GM12878 (cell line): ENCODE data around the gene EIF1AD. TPM values are rescaled to one million over a fixed set of nuclear protein-coding genes. Genes with fewer than 3 reads are reported as not detected.
A peak's percentile ranks its signal among the peaks of the same experiment; 100 is the strongest.

Experiments used
- ATF7 ChIP-seq: fragments of 450-650 bp; IDR thresholded peaks from 2 replicates; pipeline ENCODE4 v1.6.1; 2016; ENCODE audit warnings: low read depth, mild to moderate bottlenecking
- BRCA1 ChIP-seq: IDR thresholded peaks from 2 replicates; pipeline ENCODE4 v1.6.1; 2011; ENCODE audit warnings: low read depth, low read length, improper control_type of control experiment
- CREB1 ChIP-seq: IDR thresholded peaks from 2 replicates; pipeline ENCODE4 v1.6.1; 2012; ENCODE audit warnings: low read depth, mild to moderate bottlenecking, inconsistent platforms
- EED ChIP-seq: sonication (generic); IDR thresholded peaks from 2 replicates; pipeline ENCODE4 v1.6.1; 2016; ENCODE audit warnings: antibody characterized with exemption, low read depth
- GATAD2B ChIP-seq: fragments of 450-650 bp; conservative IDR thresholded peaks from 2 replicates; pipeline ENCODE4 v1.6.1; 2017; ENCODE audit warnings: low read depth, mild to moderate bottlenecking, moderate library complexity
- KLF5 ChIP-seq: fragments of 450-650 bp; IDR thresholded peaks from 2 replicates; pipeline ENCODE4 v1.6.1; 2014; ENCODE audit warnings: mild to moderate bottlenecking; ENCODE audit not compliant: partially characterized antibody
- MEF2B ChIP-seq: fragments of 450-650 bp; IDR thresholded peaks from 2 replicates; pipeline ENCODE4 v1.6.1; 2018; ENCODE audit warnings: mild to moderate bottlenecking, moderate library complexity; ENCODE audit not compliant: partially characterized antibody, poor library complexity, severe bottlenecking
- MXI1 ChIP-seq: fragments of 150-350 bp; IDR thresholded peaks from 2 replicates; pipeline ENCODE4 v1.6.1; 2011; ENCODE audit warnings: low read depth, mild to moderate bottlenecking, inconsistent platforms, low read length, improper control_type of control experiment
- NBN ChIP-seq: fragments of 450-650 bp; IDR thresholded peaks from 2 replicates; pipeline ENCODE4 v1.6.1; 2016
- NFIC ChIP-seq: IDR thresholded peaks from 2 replicates; pipeline ENCODE4 v1.6.1; 2012; ENCODE audit warnings: low read depth, mild to moderate bottlenecking, inconsistent platforms, low read length, moderate library complexity
- NRF1 ChIP-seq: conservative IDR thresholded peaks from 2 replicates; pipeline ENCODE4 v1.6.1; 2011; ENCODE audit warnings: mild to moderate bottlenecking, low read depth, low read length, improper control_type of control experiment
- SMARCA5 ChIP-seq: fragments of 450-650 bp; IDR thresholded peaks from 2 replicates; pipeline ENCODE4 v1.6.1; 2017; ENCODE audit warnings: mild to moderate bottlenecking
- SUZ12 ChIP-seq: fragments of 200-600 bp; sonication (generic); IDR thresholded peaks from one replicate; pipeline ENCODE4 v1.6.1; 2018; ENCODE audit warnings: antibody characterized with exemption, mild to moderate bottlenecking; ENCODE audit not compliant: unreplicated experiment
- polyA plus RNA-seq, 11 experiments: library from polyadenylated mRNA; depleted of rRNA in 4 of 11; unstranded in 6 of 11; stranded (reverse) in 5 of 11; fragments of >200 nt; fragmentation: Nextera tagmentation in 4 of 11; fragmentation: Illumina TruSeq in 1 of 11; extraction: Ambion mirVana in 4 of 11; extraction: Trizol in 1 of 11; gene quantifications; 1 replicate in 1 of 11; 2 replicates in 10 of 11; pipeline versions ENCODE4 v1.2.1 to v1.2.3, GENCODE V29; 2011 to 2016; ENCODE audit warnings: inconsistent platforms in 2 of 11, missing spikeins in 2 of 11, low read depth in 1 of 11
- total RNA-seq, 4 experiments: library from RNA; depleted of rRNA in 3 of 4; stranded (reverse); fragments of >200 nt in 3 of 4; fragmentation: Illumina TruSeq in 1 of 4; extraction: Trizol in 1 of 4; gene quantifications; 2 replicates each; pipeline versions ENCODE4 v1.2.1 to v1.2.3, GENCODE V29; 2013 to 2021
- TF ChIP-seq, protein P1 (sequence below), 3 experiments: IDR thresholded peaks in 2 of 3; conservative IDR thresholded peaks in 1 of 3; 2 replicates each; pipeline ENCODE4 v1.5.1; 2011; ENCODE audit warnings: low read depth in 3 of 3, low read length in 3 of 3, mild to moderate bottlenecking in 3 of 3, control low read depth in 2 of 3, moderate library complexity in 2 of 3, inconsistent platforms in 1 of 3, mixed read lengths in 1 of 3; ENCODE audit not compliant: control insufficient read depth in 2 of 3, insufficient read depth in 1 of 3; ENCODE audit errors: extremely low read depth in 1 of 3
- TF ChIP-seq, protein P2 (sequence below): fragments of 150-350 bp; IDR thresholded peaks from 2 replicates; pipeline ENCODE4 v1.6.1; 2016; ENCODE audit warnings: low read depth, low read length
- TF ChIP-seq, protein P3 (sequence below): IDR thresholded peaks from 2 replicates; pipeline ENCODE4 v1.6.1; 2011; ENCODE audit warnings: borderline replicate concordance, low read depth, mild to moderate bottlenecking, moderate library complexity, mixed read lengths, low read length; ENCODE audit not compliant: insufficient read depth; ENCODE audit errors: extremely low read length
- TF ChIP-seq, protein P4 (sequence below): IDR thresholded peaks from 2 replicates; pipeline ENCODE4 v1.6.1; 2012; ENCODE audit warnings: improper control_type of control experiment, low read depth, low read length; ENCODE audit not compliant: insufficient replicate concordance

The EIF1AD gene
- total and polyA plus RNA-seq, 10 of the 15 experiments (the other 5 are each of a cell fraction or from before 2014, with no cell fraction given), result 31.6 to 56.8 (median 39.5) TPM

DNA sequence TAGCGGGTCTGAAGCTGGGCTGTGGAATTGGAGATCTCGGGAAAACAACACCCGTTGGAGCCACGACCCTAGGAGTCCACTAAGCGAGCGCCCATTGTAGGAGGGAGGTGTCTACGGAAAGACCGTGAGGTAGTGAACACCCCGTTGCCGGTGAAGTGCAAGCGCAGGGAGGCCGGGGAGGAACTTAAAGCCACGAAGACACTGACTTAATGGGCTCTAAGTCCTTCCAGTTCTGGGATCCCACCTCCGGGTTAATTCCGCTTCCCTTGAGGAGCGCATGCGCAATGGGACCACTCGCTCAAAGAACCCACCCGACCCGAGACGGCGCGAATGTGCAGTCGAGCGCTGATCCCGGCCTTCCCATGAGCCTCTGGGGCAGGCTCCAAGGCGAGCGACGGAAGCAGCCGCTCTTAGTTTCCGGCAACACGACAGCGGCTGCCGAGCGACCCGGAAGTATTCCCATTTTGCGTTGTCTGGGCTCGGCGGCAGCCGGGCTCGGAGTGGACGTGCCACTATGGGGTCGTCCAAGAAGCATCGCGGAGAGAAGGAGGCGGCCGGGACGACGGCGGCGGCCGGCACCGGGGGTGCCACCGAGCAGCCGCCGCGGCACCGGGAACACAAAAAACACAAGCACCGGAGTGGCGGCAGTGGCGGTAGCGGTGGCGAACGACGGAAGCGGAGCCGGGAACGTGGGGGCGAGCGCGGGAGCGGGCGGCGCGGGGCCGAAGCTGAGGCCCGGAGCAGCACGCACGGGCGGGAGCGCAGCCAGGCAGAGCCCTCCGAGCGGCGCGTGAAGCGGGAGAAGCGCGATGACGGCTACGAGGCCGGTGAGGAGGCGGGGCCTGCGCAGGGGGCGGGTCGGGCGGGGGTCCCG, 40.5 kb downstream of the EIF1AD start, which contains the start of gene SART1 (continued):
- TF ChIP-seq, protein P1, sequence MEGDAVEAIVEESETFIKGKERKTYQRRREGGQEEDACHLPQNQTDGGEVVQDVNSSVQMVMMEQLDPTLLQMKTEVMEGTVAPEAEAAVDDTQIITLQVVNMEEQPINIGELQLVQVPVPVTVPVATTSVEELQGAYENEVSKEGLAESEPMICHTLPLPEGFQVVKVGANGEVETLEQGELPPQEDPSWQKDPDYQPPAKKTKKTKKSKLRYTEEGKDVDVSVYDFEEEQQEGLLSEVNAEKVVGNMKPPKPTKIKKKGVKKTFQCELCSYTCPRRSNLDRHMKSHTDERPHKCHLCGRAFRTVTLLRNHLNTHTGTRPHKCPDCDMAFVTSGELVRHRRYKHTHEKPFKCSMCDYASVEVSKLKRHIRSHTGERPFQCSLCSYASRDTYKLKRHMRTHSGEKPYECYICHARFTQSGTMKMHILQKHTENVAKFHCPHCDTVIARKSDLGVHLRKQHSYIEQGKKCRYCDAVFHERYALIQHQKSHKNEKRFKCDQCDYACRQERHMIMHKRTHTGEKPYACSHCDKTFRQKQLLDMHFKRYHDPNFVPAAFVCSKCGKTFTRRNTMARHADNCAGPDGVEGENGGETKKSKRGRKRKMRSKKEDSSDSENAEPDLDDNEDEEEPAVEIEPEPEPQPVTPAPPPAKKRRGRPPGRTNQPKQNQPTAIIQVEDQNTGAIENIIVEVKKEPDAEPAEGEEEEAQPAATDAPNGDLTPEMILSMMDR (IDR thresholded peaks at IDR 0.05 in 2 of 3, conservative IDR thresholded peaks at IDR 0.05 in 1 of 3; ENCODE audit: control insufficient read depth in 2 of 3, extremely low read depth in 1 of 3, insufficient read depth in 1 of 3, low read depth in 3 of 3, low read length in 3 of 3), result no peak
- peak; percentile 93 for TF ChIP-seq NRF1
- TF ChIP-seq MEF2B, result peak; percentile 36
- TF ChIP-seq SMARCA5, result 0 out of 2 replicates have a peak, but pooled peaks have one; percentile 56
- TF ChIP-seq MXI1, result peak; percentile 70
- peak; percentile 33; the same call in 1 of the 2 replicates for TF ChIP-seq ATF7
- TF ChIP-seq EED, result no peak
- TF ChIP-seq GATAD2B, result no peak; the same call in 1 of the 2 replicates
- TF ChIP-seq, protein P2, sequence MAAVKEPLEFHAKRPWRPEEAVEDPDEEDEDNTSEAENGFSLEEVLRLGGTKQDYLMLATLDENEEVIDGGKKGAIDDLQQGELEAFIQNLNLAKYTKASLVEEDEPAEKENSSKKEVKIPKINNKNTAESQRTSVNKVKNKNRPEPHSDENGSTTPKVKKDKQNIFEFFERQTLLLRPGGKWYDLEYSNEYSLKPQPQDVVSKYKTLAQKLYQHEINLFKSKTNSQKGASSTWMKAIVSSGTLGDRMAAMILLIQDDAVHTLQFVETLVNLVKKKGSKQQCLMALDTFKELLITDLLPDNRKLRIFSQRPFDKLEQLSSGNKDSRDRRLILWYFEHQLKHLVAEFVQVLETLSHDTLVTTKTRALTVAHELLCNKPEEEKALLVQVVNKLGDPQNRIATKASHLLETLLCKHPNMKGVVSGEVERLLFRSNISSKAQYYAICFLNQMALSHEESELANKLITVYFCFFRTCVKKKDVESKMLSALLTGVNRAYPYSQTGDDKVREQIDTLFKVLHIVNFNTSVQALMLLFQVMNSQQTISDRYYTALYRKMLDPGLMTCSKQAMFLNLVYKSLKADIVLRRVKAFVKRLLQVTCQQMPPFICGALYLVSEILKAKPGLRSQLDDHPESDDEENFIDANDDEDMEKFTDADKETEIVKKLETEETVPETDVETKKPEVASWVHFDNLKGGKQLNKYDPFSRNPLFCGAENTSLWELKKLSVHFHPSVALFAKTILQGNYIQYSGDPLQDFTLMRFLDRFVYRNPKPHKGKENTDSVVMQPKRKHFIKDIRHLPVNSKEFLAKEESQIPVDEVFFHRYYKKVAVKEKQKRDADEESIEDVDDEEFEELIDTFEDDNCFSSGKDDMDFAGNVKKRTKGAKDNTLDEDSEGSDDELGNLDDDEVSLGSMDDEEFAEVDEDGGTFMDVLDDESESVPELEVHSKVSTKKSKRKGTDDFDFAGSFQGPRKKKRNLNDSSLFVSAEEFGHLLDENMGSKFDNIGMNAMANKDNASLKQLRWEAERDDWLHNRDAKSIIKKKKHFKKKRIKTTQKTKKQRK, result no peak
- TF ChIP-seq KLF5, result peak; percentile 96
- TF ChIP-seq, protein P3, sequence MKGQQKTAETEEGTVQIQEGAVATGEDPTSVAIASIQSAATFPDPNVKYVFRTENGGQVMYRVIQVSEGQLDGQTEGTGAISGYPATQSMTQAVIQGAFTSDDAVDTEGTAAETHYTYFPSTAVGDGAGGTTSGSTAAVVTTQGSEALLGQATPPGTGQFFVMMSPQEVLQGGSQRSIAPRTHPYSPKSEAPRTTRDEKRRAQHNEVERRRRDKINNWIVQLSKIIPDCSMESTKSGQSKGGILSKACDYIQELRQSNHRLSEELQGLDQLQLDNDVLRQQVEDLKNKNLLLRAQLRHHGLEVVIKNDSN, result no peak
- TF ChIP-seq NFIC, result no peak
- TF ChIP-seq, protein P4, sequence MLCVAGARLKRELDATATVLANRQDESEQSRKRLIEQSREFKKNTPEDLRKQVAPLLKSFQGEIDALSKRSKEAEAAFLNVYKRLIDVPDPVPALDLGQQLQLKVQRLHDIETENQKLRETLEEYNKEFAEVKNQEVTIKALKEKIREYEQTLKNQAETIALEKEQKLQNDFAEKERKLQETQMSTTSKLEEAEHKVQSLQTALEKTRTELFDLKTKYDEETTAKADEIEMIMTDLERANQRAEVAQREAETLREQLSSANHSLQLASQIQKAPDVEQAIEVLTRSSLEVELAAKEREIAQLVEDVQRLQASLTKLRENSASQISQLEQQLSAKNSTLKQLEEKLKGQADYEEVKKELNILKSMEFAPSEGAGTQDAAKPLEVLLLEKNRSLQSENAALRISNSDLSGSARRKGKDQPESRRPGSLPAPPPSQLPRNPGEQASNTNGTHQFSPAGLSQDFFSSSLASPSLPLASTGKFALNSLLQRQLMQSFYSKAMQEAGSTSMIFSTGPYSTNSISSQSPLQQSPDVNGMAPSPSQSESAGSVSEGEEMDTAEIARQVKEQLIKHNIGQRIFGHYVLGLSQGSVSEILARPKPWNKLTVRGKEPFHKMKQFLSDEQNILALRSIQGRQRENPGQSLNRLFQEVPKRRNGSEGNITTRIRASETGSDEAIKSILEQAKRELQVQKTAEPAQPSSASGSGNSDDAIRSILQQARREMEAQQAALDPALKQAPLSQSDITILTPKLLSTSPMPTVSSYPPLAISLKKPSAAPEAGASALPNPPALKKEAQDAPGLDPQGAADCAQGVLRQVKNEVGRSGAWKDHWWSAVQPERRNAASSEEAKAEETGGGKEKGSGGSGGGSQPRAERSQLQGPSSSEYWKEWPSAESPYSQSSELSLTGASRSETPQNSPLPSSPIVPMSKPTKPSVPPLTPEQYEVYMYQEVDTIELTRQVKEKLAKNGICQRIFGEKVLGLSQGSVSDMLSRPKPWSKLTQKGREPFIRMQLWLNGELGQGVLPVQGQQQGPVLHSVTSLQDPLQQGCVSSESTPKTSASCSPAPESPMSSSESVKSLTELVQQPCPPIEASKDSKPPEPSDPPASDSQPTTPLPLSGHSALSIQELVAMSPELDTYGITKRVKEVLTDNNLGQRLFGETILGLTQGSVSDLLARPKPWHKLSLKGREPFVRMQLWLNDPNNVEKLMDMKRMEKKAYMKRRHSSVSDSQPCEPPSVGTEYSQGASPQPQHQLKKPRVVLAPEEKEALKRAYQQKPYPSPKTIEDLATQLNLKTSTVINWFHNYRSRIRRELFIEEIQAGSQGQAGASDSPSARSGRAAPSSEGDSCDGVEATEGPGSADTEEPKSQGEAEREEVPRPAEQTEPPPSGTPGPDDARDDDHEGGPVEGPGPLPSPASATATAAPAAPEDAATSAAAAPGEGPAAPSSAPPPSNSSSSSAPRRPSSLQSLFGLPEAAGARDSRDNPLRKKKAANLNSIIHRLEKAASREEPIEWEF, result no peak
- TF ChIP-seq CREB1, result peak; percentile 76
- TF ChIP-seq SUZ12, result no peak
- TF ChIP-seq NBN, result peak; percentile 57
- TF ChIP-seq BRCA1, result no peak
